ENCODE results near the gene DOCK3.
A peak's percentile ranks its signal among the peaks of the same experiment; 100 is the strongest.
"Not testable (repeated sequence)": the region's sequence is repeated elsewhere in the genome, so short reads cannot be mapped to it uniquely, and the experiment has no call there.

DOCK3 gene

DNA sequence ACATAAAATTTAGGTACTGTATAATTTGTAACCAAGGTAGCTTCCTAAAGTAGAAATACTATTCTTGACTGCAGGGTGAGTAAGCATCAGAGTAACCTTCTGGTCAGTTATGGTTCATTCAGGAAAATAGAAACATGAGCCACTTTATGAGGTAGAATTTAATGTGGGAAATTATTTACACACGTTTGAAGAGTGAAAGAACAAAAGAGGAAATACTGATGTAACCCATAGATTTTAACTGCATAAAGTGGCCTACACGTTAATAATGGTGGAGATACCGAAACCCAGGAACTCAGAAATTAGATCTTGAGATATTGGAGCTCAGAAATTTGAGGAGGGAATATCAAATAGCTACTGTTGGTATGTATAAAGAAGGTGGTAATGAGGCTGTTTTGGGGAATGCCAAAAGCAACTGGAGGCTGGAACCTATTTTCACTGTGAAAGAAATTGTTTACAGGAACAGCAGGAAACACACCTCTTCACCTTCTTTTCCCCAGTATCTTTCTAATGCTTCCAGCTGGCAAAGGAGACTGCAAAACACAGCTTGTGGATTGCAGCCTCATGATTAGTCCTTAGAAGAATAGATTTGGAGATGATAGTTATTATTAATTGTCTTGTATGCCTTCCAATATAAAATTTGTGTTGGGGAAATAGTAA, 216.1 kb downstream of the DOCK3 start:
- DNase-seq = no peak

- DNase-seq = not testable (repeated sequence)
These were observed 226.4 kb downstream of the DOCK3 start for GRCh38 chr3:50901097-50901496.

DNA sequence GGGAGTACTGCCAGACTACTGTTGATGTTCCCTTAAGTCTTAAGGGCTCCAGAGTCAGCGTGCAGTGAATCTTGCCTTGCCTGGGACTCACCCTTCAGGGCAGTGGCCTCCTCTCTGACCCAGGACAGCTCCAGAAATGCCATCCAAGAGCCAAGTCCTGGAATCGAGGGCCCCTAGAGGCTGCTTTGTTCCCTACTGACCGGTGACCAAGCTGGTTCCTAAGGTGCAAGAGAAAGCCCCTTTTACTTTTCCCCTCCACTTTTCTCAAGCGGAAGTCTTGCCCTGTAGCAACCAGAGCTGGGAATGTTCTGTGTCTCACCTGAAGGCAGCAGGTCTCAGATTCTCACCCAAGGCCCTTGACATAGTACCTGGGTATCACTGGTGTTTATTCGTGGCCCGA, 238.0 kb downstream of the DOCK3 start:
- no peak for DNase-seq

DNA sequence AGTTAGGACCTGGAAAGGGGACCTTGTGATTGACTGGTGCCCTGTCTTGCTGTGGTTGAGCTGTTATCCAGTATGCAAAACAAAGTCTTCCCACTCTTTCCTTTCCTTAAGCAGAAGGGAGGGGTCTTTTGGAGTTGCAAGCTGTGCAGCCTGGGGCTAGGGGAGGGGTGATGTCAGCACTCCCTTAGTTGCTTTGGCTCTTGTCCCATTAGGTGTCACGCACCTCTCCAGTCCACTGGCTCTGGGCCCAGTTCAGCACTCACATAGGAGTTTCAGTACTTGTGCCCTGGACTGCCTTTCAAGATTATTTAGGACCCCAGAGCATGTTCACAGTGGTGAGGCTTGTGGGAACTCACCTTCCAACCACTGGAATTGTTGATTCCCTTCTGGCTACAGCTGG, 238.5 kb downstream of the DOCK3 start:
- no peak for DNase-seq

GRCh38 chr3:50922071-50922470, 247.3 kb downstream of the DOCK3 start:
- not testable (repeated sequence) for DNase-seq

DNA sequence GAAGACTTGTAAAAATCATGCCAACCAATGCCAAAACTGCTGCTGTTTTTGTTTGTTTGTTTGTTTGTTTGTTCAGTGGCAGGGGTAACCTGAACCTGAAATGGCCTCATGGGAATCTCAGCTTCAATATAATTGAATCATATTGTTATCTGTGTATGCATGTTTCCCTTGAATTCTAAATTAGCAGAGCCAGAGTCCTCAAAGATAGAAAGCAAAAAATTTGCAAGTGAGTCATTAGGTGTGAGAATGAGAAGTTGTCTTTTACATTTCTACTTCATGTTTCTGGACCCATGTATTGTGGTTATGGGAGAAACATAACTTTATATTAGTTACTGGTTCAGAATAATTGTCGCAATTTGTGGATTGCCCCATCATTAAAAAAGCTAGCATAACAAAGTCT, 249.2 kb downstream of the DOCK3 start:
- DNase-seq = no peak

DNA sequence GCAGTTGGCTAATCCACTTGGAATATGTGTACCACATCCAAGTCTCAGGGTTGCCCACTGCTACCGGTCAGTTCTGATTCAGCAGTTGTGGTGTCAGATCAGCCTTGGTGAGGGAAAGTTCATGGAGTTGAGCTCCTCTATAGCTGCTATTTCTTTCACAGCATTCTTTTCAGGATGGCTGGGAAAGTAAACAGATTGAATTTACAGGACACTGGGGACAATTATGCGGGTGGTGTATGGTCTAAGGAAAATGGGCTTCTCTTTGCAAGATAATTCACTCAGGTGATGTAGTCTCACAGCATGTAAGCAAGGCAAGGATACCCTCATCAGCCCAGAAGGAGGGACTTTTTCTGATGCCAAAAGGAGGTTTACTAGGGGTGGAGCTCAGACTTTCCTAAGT, 249.9 kb downstream of the DOCK3 start:
- no peak for DNase-seq

DNA sequence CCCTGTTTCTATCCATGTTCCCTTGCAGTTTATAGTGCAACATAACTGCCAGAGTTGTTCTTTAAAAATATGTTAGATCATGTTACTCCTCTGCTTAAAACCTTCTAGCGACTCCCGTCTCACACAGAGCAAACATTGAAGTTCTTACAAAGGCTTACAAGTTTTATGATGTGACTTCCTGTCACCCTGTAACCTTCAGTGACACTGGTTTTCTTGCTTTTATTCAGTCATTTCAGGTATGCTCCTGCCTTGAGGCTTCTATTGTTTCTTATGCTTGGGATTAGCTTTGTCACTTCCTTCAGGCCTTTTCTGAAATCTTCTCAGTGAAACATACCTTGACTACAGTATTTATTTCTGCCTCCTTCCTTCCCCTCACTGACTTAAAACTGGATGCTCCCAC, 252.1 kb downstream of the DOCK3 start:
- no peak for DNase-seq

- no peak for DNase-seq
These were observed 255.9 kb downstream of the DOCK3 start for GRCh38 chr3:50930371-50931208.

- DNase-seq = not testable (repeated sequence)
These were observed 258.2 kb downstream of the DOCK3 start for GRCh38 chr3:50932918-50933317.

DNA sequence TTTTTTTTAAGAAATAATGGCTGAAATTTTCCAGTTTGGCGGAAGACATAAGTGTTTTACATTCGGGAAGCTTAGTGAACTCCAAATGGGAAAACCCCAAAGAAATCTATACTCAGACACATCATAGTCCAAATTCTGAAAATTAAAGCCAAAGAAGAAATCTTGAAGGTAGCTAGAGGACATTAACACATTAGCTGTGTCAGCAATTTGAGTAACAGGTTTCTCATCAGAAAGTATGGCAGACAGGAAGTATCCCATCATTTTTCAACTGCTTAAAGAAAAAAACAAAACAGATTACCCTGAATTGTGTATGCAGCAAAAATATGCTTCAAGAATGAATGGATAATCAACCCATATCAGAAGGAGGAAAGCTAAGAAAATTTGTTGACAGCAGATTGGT, 261.7 kb downstream of the DOCK3 start:
- DNase-seq = no peak

DNA sequence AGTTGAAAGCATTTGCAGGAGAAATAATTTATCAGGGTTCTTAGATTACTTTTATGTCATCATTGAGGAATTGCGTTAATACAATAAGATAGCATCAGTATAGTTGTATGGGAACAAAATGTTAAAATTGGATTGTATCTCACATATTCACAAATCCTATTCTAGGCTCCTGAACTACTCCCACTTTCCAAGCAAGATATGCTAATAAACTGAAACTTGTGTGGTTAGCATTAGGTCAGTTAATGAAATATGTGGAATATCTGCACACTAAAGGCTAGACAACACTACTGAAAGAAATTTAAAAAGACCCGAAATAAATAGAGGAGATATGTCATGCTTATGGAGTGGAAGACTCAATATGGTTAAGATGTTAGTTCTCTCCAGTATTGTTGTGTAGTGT, 272.7 kb downstream of the DOCK3 start:
- no peak for DNase-seq

- DNase-seq = no peak
These were observed 275.9 kb downstream of the DOCK3 start for GRCh38 chr3:50950591-50950990.

GRCh38 chr3:50953825-50954414, 279.2 kb downstream of the DOCK3 start:
- DNase-seq = no peak

DNA sequence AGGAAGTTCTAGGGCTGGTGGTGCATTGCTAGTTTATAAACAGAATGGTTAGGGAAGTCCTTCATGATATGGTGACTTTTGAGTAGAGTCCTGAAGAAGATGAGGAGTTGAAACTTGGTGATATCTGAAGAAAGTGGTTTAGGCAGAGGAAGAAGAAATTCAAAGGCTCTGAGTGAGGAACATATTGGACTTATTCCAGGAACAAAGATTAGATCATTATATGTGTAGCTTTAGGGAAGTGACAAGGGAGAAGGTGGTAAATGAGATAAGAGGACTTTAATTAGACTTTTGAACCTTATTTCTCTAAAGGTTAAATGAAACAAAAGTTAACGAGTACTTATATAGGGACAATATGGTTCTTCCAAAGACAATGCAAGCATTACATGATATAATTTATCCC, 286.7 kb downstream of the DOCK3 start:
- no peak for DNase-seq

- DNase-seq = peak in 2 of 4 experiments; percentile 9 to 33
These were observed 296.8 kb downstream of the DOCK3 start for GRCh38 chr3:50971487-50971924.

GRCh38 chr3:50972029-50972428, 297.3 kb downstream of the DOCK3 start:
- no peak for DNase-seq

- not testable (repeated sequence) for DNase-seq
These were observed 303.9 kb downstream of the DOCK3 start for GRCh38 chr3:50978586-50978985.

DNA sequence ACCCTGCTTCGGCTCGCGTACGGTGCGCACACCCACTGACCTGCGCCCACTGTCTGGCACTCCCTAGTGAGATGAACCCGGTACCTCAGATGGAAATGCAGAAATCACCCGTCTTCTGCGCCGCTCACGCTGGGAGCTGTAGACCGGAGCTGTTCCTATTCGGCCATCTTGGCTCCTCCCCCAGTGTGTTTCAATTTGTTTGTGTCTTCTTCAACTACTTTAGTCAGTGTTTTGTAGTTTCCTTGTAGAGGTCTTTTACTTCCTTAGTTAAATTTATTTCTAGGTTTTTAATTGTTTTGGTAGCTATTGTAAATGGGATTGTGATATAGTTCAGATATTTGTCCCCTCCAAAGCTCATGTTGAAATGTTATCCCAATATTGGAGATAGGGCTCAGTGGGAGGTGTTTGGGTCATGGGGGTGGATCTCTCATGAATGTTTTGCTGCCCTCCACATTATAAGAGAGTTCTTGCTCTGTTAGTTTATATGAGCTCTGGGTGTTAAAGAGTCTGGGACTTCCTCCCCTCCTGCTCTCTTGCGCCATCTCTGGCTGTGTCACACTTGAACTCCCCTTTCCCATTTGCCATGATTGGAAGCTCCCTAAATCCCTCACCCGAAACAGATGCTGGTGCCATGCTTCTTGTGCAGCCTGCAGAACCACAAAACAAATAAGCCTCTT, 304.4 kb downstream of the DOCK3 start:
- no peak for DNase-seq

DNA sequence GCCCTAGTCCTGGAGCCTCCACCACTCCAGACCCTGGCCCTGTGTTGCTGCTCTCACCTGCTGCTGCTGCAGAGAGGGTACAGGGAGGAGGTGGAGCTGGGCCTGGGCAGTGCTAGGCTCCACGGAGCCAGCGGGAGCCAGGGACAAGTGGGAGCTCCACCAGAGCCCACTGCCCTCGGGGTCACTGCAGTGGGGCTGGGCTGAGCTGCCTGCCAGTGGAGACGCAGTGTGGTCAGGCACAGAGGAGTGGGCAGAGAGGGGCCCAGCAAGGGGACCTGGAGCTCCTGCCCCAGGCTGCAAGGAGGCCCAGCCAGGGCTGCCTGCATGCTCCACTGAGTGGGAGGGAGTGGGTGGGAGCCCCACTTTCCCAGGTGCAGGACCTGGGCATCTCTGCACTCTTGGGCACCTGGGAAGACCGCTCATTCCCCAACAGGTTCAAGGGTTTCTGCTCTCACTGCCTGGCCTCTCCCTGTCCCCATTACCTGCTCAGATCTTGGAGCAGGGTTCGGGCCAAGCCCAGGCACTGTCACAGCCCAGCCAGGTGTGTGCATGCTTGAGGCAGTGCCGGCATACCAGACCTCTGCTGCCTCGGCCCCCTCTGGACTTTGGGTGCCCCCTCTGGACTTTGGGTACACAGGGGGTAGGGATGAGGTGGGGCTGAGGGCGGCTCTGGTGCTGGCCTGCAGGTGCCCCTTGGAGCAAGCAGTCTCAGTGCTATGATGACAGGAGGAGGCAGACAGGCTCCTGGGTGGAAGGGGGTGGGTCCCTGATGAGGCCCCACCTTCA, 308.0 kb downstream of the DOCK3 start:
- DNase-seq = no peak

DNA sequence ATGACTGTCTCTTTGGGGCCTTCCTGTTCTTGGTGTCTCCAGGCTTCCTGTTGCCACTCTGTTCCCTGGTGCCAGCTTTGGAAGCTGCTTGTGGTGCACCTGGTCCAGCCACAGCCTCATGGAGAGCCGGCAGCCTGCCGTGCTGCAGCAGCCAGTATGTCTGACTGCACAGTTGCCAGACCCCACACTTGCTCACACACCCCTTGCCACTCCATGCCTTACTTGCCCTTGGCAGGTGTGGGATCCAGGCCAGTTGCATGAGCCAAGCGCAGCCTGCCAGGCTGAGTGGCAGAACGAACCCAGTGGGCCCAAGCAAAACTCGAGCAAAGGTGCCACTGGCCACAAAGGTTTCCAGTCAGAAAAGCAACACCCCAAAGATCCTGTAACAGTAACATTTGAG, 309.2 kb downstream of the DOCK3 start:
- DNase-seq = no peak

DNA sequence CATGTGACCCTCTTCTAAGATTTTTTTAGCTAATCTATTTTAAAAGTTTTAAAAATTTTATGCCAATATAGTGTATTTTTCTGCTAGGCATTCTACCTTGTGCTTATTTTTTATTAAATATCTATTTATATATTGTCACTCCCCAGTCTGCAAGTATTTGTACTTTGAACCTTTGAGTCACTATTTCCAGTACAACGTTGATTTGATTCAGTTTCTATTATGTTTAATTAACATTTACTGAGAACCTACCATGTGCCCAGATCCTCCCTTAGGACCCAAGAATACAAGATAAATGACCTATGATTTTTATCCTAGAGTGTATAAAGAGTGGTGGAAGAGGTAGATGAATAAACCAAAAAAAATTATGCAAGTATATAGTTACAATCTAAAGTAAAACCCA, 311.2 kb downstream of the DOCK3 start:
- DNase-seq = no peak

DNA sequence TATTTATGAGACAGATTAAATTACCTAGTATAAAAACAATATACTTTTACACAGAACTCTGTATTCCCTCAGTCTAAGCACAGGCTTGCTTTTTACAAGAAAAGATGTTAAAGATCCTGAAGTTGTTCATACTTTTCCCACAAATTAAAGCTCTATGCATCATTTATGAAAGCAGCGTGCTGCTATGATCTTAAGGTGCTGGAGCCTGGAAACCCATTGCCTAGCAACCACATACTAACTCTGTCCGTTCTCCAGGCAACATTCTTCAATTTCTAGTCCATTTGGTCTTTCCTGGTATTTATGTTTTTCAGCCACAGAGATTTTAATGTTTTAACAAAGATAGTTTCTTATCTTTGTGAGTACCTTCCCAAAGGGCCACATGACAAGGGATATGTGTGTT, 312.0 kb downstream of the DOCK3 start:
- no peak for DNase-seq

All from activated naive CD4-positive, alpha-beta T cell (primary cell).